GM18868 (cell line): ENCODE measurements around the gene SLC6A15.

ENCODE experiments used
- ATAC-seq: cut with Tn5 transposase; IDR thresholded peaks from one replicate; pipeline ENCODE4 v1.9.1; 2021; ENCODE audit warnings: mild to moderate bottlenecking, moderate library complexity; ENCODE audit not compliant: unreplicated experiment

SLC6A15 gene

GRCh38 chr12:84810611-84811010 lies 102.0 kb downstream of the SLC6A15 start:
- no peak for ATAC-seq
